ENCODE results near the gene SOWAHA.

Gene SOWAHA

GRCh38 chr5:132812781-132813598 lies at the start of gene SOWAHA:
Gene SOWAHA (plus strand): TSS chr5:132813302. CDS start chr5:132813622, 320 bp downstream.
- no peak for DNase-seq (ENCODE audit: extremely low read depth in 1 of 2, low read depth in 1 of 2)

DNA sequence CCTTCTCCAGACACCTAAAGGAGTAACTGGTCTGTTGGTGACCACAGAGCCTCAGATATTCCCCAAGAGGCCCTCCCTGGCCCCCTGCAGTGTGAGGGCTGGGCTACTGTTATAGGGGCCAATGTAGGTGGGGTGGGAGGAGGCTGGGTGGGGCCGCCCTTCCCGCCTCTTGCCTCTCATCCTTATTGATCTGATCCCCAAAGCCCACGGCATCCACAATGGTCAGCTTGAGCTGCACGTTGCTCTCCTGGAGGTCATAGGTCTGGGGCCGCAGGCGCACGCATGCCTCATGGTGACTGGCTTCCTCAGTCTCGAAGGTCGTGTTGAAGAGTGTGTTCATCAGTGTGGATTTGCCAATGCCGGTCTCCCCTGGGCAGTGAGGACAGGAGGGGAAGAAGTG lies 49.1 kb upstream of the SOWAHA start:
- DNase-seq (ENCODE audit: extremely low read depth in 1 of 2, low read depth in 1 of 2) = no peak

DNA sequence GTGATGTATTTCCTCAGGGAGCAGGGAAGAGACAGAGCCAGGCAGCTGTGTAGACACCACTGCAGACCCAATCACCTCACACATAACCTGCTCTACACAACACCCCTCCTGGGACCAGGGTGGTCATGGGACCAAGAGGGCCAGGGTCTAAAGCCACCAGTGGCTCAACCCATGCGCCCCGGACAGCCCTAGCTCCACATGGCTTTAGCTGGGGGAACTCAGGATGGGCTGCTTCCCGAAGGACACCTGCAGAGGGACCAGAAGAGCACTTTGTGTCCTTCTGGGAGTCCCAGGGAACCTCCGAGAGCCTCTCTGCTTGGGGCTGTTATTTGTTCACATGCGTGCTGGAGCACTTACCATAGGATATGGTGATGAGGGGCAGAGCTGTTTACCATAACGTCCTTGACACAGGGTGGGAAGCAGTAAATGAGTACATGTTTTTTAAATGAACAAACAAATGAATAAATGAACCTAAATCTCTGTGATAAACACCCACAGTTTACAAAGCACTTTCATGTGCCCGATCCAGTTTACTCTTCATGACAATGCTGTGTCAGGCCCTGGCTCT lies 48.3 kb upstream of the SOWAHA start:
- DNase-seq (ENCODE audit: extremely low read depth in 1 of 2, low read depth in 1 of 2) = no peak

GRCh38 chr5:132765311-132766019 lies 47.6 kb upstream of the SOWAHA start:
- no peak for DNase-seq (ENCODE audit: extremely low read depth in 1 of 2, low read depth in 1 of 2)

DNA sequence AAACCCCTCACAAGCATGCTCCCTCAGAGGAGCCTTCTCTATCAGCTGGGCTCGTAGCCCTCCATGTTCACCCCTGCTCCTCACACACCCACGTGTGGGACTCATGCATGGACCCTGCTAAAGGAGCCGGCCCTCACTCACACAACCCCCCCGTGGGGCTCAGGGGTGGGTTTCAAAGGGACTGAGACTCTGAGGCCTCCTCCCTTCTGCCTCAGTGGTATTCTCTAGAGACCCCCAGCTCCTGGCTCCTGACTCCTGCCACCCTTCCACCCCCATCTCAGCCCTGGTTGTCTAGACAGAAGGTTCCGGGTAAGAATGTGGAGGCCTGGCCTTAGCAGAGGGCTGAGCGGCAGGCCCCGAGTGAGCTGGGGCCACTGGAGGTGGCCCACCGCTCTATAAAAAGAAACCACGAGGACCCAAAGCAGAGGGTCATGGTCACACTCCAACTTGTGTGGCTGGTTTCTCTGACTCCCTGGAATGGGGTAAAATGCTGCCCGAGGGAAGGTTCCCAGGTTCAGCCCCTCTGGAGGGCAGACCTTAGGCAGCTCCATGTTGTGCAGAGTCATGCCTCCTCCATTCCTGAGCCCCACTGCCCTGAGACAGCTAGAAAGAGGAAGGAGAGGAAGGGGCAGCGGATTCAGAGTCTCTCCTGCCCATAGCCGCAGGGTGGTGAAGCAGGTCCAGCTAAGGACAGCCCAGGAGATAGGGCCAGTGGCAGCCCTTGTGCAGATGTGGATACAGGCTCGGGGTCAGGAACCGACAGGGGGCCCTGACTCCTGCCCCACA lies 46.9 kb upstream of the SOWAHA start:
- DNase-seq (ENCODE audit: extremely low read depth in 1 of 2, low read depth in 1 of 2) = no peak

- no peak for DNase-seq (ENCODE audit: extremely low read depth in 1 of 2, low read depth in 1 of 2)
Observed at GRCh38 chr5:132766806-132767055, 46.4 kb upstream of the SOWAHA start.

- DNase-seq (ENCODE audit: extremely low read depth in 1 of 2, low read depth in 1 of 2) = no peak
Observed at GRCh38 chr5:132767150-132767549, 46.0 kb upstream of the SOWAHA start.

GRCh38 chr5:132768485-132768868 lies 44.6 kb upstream of the SOWAHA start:
- DNase-seq (ENCODE audit: extremely low read depth in 1 of 2, low read depth in 1 of 2) = no peak

DNA sequence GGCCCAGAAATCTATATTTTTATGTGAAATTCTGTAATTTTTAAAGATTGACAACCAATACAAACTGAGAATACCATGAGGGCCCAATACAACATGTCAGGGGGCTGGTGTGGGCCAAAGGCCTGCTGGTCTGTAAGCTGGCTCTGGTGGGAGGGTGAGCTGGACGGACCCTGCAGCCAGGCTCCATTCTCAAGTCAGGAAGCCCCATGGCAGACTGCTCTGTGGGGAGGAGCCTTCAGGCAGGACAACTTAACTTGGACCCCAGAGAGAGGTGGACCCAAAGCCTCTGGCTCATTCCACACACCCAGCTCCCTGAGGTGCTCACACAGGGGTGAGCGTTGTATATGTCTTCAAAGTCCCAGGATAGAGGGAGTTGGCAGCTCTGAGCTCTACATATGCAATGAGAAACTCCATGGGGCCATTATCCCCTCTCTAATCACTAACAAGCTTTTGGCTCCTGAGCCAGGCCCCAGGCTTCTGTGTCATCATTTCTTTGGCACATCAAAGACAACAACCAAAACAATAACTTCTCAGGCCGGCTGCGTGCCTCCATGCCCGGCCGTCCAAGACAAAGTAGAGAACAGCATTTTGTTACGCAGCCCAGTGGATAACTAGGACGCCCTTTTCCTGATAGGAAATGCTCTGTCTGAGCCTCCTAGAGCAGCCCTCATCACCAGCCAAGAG lies 42.5 kb upstream of the SOWAHA start:
- no peak for DNase-seq (ENCODE audit: extremely low read depth in 1 of 2, low read depth in 1 of 2)

GRCh38 chr5:132771503-132771998 lies 41.6 kb upstream of the SOWAHA start:
- no peak for DNase-seq (ENCODE audit: extremely low read depth in 1 of 2, low read depth in 1 of 2)

DNA sequence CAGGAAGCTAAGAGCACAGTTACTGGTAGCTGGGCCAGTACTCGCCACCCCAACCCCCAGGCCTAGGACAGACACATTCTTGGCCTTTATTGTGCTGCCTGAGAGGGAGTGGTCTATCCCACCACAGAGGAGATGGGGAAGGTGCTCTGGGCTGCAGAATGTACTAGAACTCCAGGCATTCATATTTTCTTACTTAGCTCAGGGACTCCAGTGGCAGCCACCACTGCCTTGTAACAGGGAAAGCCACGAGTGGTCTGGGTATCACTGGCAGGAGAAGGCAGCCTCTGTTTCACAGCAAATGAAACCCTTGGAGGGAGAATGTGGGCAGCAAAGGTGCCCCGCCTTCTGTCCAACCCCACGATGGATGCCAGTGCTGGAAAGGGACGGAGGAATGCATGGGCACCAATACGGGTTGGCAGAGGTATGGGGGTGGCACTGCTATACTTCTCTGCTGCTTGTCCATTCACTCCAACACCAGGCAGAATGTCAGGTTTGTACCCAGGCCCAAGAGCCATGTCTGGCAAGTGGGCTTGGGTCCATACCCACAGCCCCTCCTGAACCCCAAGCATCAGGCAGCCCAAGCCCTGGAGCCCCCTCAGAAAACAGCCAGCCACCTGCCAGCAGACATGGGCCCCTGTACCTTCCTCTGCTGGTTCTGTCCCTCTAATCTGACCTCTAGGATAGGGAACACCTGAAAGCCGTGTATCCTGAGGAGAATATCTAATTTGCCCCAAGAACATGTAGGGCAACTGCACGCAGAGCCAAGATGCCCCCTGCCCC lies 40.6 kb upstream of the SOWAHA start:
- no peak for DNase-seq (ENCODE audit: extremely low read depth in 1 of 2, low read depth in 1 of 2)

DNA sequence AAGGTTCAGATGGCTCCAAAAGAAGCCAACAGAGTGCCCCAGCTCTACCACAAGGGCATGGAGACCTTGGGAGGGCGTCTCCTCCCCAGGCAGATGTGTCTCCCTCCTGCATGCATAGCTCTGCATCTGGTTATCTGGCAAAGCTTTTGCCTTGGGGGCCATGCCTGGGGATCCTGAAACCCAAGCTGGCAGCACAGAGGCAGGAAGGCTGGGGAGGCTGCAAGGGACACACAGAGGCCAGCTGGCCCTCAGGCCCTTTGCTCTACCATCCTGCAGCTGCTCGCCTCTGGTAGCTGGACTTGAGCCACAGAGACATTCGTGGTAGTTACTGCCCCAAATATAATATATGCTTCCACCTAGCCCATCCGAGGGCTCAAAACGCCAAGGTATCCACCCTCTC lies 40.0 kb upstream of the SOWAHA start:
- no peak for DNase-seq (ENCODE audit: extremely low read depth in 1 of 2, low read depth in 1 of 2)

DNA sequence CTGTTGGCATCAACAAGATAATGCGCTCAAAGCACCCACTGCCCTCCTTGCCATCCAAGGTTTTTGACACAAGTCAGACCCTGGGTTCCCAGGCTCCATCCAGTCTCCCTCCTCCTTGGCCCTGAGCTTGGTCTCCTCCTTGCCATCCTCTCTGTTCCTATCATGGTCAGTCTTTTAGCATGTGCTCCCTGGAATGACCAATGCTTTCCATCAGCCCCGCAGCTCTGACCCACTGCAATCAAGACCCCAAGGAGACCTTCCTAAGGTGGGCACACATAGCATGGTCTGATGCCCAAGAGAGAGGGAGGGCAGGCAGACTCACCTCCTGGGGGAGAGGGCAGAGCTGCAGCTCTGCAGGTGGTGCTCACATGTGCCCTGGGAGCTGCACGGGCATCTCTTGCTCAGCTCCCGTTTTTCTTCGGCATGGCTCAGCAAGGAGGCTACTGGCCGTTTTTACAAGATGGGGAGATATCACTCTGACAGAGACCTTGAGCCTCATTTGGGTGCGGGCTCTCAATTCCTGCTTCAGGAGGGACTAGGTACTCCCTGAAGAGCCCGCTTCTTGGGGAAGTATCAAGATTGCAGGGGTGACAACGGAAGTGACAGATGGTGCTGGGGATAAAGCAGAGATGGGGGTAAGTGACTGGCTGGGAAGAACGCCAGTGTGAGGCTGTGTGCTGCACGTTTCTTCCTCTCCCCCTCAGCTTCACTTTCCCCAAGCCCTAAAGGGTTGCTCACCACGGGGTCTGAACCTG lies 39.3 kb upstream of the SOWAHA start:
- DNase-seq (ENCODE audit: extremely low read depth in 1 of 2, low read depth in 1 of 2) = no peak

- no peak for DNase-seq (ENCODE audit: extremely low read depth in 1 of 2, low read depth in 1 of 2)
Observed at GRCh38 chr5:132774406-132774805, 38.7 kb upstream of the SOWAHA start.

DNA sequence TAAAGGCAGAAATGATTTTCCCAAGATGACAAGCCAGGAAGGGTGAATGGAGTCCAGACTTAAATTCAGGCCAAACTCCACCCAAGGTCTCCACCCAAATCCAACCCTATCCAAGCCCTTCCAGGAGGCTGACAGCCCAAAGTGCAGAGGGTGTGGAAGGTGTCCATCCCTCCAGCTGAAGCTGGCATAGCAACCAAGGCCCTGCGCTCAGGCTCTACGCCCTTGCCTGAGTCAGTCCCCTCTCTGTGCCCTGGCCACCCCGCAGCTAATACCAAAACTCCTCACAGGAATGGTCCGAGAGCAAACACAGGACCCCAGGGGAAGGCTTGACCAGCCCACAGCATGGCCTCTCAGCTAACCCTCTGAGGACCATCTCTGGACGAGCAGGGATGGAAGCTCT lies 38.2 kb upstream of the SOWAHA start:
- DNase-seq (ENCODE audit: extremely low read depth in 1 of 2, low read depth in 1 of 2) = no peak

GRCh38 chr5:132775476-132775961 lies 37.6 kb upstream of the SOWAHA start:
- no peak for DNase-seq (ENCODE audit: extremely low read depth in 1 of 2, low read depth in 1 of 2)

DNA sequence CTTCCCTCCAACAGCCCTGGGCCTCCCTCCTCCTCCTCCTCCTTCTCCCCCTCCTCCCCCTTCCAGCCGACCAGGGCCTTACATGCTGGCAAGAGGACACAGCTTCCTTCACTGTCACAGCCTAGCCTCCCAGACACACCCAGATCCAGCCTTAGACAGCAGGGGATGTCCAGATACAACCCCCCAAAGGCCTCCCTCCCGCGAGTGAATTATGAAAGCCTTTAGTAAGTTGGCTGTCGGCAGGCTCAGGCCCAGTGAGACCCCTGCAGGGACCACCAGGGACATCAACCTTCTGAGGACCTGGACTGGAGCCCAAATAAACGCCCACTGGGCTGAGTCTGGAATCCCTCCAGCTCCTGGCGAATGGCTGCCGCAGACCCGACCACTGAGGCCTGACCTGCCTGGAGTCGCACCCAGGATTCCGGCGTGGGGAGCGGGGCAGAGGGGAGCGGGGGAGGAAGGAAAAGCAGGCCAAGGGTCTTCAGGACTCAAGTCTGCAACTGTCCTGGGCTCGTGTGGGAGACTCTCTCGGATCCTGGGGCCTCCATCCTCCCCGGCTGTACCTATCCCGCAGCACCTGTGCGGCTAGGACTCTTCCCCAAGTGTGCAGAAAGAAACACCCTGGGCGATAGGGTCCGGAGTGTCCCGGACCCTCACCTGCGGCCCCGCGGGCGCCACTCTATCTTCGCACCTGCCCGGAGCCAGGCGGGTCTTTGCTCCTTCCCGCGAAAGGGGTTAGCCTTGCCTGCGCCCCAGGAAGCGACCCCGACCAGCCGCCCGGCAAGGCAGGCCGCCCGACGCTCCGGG lies 36.8 kb upstream of the SOWAHA start:
- DNase-seq (ENCODE audit: extremely low read depth in 1 of 2, low read depth in 1 of 2) = no peak

GRCh38 chr5:132776938-132777208 lies 36.2 kb upstream of the SOWAHA start:
- no peak for DNase-seq (ENCODE audit: extremely low read depth in 1 of 2, low read depth in 1 of 2)
